ENCODE measurements around the gene CLCN6. TPM values are rescaled to one million over a fixed set of nuclear protein-coding genes. Genes with fewer than 3 reads are reported as not detected.

CLCN6 gene
- total RNA-seq, 4 donors from 2014 or later, result 14.0 to 184 (median 30.7) TPM

DNA sequence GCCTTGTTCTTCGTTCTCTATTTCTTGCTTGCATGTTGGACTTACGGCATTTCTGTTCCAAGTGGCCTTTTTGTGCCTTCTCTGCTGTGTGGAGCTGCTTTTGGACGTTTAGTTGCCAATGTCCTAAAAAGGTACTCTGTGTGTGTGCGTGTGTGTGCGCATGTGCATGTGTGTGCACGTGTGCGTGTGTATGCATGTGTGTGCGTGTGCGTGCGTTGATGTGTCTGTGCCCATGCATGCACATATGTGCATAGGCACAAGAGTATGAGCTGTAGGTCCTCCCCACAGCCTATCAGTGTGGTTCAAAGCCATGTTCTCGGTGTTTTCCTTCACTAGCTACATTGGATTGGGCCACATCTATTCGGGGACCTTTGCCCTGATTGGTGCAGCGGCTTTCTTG lies 27.9 kb downstream of the CLCN6 start:
- H3K27ac ChIP-seq, result no peak overlapping the region
- no peak overlapping the region for H3K4me3 ChIP-seq
- no peaks in the 10 kb centered on the region for H3K9me3 ChIP-seq
- in situ Hi-C loops (cut with MboI; ENCODE audit: low pct_ligation_motif_present in 1 of 4, low pct_unique_long_range_greater_than_20kb in 1 of 4, low sequenced_read_pairs in 3 of 4), result loop anchor here in 3 of 4 donors (25.0 kb wide), 1 partner anchor 128 kb away; no protein-coding TSS in a partner anchor
- no peak for DNase-seq
- H3K4me1 ChIP-seq, result no peaks in the 10 kb centered on the region
- intact Hi-C loops (cut with DNase I; ENCODE audit: low total_unique reads), result no loop called here
- no peak for TF ChIP-seq POLR2AphosphoS5 (IDR thresholded peaks at IDR 0.05)
- no peak for TF ChIP-seq POLR2A (IDR thresholded peaks at IDR 0.05)
- TF ChIP-seq, protein P1, sequence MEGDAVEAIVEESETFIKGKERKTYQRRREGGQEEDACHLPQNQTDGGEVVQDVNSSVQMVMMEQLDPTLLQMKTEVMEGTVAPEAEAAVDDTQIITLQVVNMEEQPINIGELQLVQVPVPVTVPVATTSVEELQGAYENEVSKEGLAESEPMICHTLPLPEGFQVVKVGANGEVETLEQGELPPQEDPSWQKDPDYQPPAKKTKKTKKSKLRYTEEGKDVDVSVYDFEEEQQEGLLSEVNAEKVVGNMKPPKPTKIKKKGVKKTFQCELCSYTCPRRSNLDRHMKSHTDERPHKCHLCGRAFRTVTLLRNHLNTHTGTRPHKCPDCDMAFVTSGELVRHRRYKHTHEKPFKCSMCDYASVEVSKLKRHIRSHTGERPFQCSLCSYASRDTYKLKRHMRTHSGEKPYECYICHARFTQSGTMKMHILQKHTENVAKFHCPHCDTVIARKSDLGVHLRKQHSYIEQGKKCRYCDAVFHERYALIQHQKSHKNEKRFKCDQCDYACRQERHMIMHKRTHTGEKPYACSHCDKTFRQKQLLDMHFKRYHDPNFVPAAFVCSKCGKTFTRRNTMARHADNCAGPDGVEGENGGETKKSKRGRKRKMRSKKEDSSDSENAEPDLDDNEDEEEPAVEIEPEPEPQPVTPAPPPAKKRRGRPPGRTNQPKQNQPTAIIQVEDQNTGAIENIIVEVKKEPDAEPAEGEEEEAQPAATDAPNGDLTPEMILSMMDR (IDR thresholded peaks at IDR 0.05), result no peak
- no peak for TF ChIP-seq EP300 (IDR thresholded peaks at IDR 0.05; ENCODE audit: low read depth)
- H3K27me3 ChIP-seq, result no peaks in the 10 kb centered on the region
- H3K36me3 ChIP-seq, result peaks cover 0 to 76% (median 19%) of the 10 kb centered on the region in 4 donors
- 91 to 100% methylated on average over 1 to 13 of the region's 13 CpGs for WGBS, 2 donors (ENCODE audit: low coverage in 1 of 2)

GRCh38 chr1:11835441-11836225 lies 29.6 kb downstream of the CLCN6 start:
- Histone ChIP-seq H3K27ac (no peak overlapping the region), H3K27me3 (no peaks in the 10 kb centered on the region), H3K4me3 (no peak overlapping the region), H3K4me1 (no peaks in the 10 kb centered on the region), H3K36me3 (peaks cover 0 to 78% (median 19%) of the 10 kb centered on the region in 4 donors), H3K9me3 (no peaks in the 10 kb centered on the region)
- in situ Hi-C loops (cut with MboI; ENCODE audit: low pct_ligation_motif_present in 1 of 4, low pct_unique_long_range_greater_than_20kb in 1 of 4, low sequenced_read_pairs in 3 of 4), result loop anchor here in 3 of 4 donors (25.0 kb wide), 1 partner anchor 127 kb away; no protein-coding TSS in a partner anchor
- DNase-seq, result no peak
- TF ChIP-seq, protein P1 (IDR thresholded peaks at IDR 0.05), result no peak
- TF ChIP-seq POLR2AphosphoS5 (IDR thresholded peaks at IDR 0.05), result no peak
- no peak for TF ChIP-seq EP300 (IDR thresholded peaks at IDR 0.05; ENCODE audit: low read depth)
- TF ChIP-seq POLR2A (IDR thresholded peaks at IDR 0.05), result no peak
- intact Hi-C loops (cut with DNase I; ENCODE audit: low total_unique reads), result loop anchor here (5.0 kb wide), 2 partner anchors 57 to 72 kb away; no protein-coding TSS in a partner anchor
- 92 to 100% methylated on average over 6 to 28 of the region's 28 CpGs for WGBS, 2 donors (ENCODE audit: low coverage in 1 of 2)

DNA sequence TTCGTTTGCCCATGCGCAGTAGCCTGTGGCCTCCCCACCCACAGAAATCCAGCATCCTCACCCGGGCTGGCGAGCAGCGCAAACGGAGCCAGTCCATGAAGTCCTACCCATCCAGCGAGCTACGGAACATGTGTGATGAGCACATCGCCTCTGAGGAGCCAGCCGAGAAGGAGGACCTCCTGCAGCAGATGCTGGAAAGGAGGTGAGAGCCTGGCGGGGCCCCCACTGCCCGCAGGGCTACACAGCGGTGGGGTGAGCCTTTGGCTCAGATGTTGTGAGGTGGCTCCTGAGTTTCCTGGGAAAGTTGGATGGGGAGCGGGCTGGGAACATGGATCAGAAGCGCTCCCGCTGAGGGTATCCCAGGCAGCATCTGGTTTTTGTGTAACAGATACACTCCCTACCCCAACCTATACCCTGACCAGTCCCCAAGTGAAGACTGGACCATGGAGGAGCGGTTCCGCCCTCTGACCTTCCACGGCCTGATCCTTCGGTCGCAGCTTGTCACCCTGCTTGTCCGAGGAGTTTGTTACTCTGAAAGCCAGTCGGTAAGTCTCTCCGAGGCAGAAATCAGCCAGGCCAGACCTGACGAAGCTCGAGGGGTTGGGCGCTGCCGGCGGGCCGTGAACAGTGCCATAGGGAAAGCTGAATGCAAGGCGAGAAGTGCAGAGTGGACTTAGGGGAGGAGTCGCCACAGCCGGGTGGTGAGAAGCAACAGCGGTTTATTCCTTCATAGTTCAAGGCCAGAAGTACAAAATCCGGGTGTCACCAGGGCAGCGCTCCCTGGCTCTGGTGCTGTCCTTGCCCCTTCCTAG lies 31.2 kb downstream of the CLCN6 start:
- no peak for DNase-seq
- TF ChIP-seq POLR2A (IDR thresholded peaks at IDR 0.05) (no peak), EP300 (IDR thresholded peaks at IDR 0.05; ENCODE audit: low read depth) (no peak), POLR2AphosphoS5 (IDR thresholded peaks at IDR 0.05) (no peak)
- TF ChIP-seq, protein P1 (IDR thresholded peaks at IDR 0.05), result no peak
- intact Hi-C loops (cut with DNase I; ENCODE audit: low total_unique reads), result loop anchor here (5.0 kb wide), 2 partner anchors 55 to 70 kb away; no protein-coding TSS in a partner anchor

More for the DNA sequence above, 31.2 kb downstream of the CLCN6 start:
- Histone ChIP-seq H3K4me1 (no peaks in the 10 kb centered on the region), H3K36me3 (peaks cover 0 to 85% (median 24%) of the 10 kb centered on the region in 4 donors), H3K4me3 (no peak overlapping the region), H3K9me3 (no peaks in the 10 kb centered on the region), H3K27ac (no peak overlapping the region), H3K27me3 (no peaks in the 10 kb centered on the region)
- in situ Hi-C loops (cut with MboI; ENCODE audit: low pct_ligation_motif_present in 1 of 4, low pct_unique_long_range_greater_than_20kb in 1 of 4, low sequenced_read_pairs in 3 of 4), result loop anchor here in 3 of 4 donors (25.0 kb wide), 1 partner anchor 125 kb away; no protein-coding TSS in a partner anchor
- 92 to 100% methylated on average over 2 to 36 of the region's 36 CpGs for WGBS, 2 donors (ENCODE audit: low coverage in 1 of 2)
